Vagina (tissue), 2 donors: Measurements from ENCODE around the gene RGS10.

Source experiments
- CTCF ChIP-seq, 3 experiments: fragments of 450-650 bp in 2 of 3; fragments of 200-600 bp in 1 of 3; sonication (generic) in 1 of 3; IDR thresholded peaks; one replicate each; pipeline ENCODE4 v1.5.1; 2017 to 2019; ENCODE audit warnings: antibody characterized with exemption in 3 of 3, mild to moderate bottlenecking in 2 of 3, moderate library complexity in 2 of 3
- POLR2A ChIP-seq, 2 donors: fragments of 450-650 bp; IDR thresholded peaks; one replicate each; pipeline ENCODE4 v1.6.1; 2017; ENCODE audit warnings: antibody characterized with exemption in 2 of 2, mild to moderate bottlenecking in 2 of 2, moderate library complexity in 2 of 2

- TF ChIP-seq CTCF (IDR thresholded peaks at IDR 0.05) (no peak), POLR2A (IDR thresholded peaks at IDR 0.05) (no peak)
These were observed 18.4 kb downstream of the RGS10 start for GRCh38 chr10:119523895-119524719.
